Fibroblast of lung (primary cell): ENCODE data around the gene FGF5. TPM values are rescaled to one million over a fixed set of nuclear protein-coding genes. Genes with fewer than 3 reads are reported as not detected.

Experiments
- DNase-seq, 2 donors: peaks; one replicate each; pipeline versions ENCODE4 v3.0.0 to v3.0.0-alpha.2; 2010; ENCODE audit warnings: low read depth in 2 of 2
- H2AFZ ChIP-seq: 2 replicates; pipeline ENCODE4 v1.5.1; 2012; ENCODE audit warnings: low read length, control low read depth, inconsistent platforms
- H3K27ac ChIP-seq: 2 replicates; pipeline ENCODE4 v1.5.1; 2011; ENCODE audit warnings: low read length, control low read depth; ENCODE audit not compliant: insufficient read depth
- H3K27me3 ChIP-seq: 2 replicates; pipeline ENCODE4 v1.5.1; 2011; ENCODE audit warnings: mild to moderate bottlenecking, low read length; ENCODE audit not compliant: control insufficient read depth, insufficient read depth
- H3K36me3 ChIP-seq: 2 replicates; pipeline ENCODE4 v1.5.1; 2011; ENCODE audit warnings: low read length; ENCODE audit not compliant: control insufficient read depth, insufficient read depth
- H3K4me1 ChIP-seq: 2 replicates; pipeline ENCODE4 v1.5.1; 2011; ENCODE audit warnings: low read length; ENCODE audit not compliant: control insufficient read depth, insufficient read depth; ENCODE audit errors: extremely low read depth
- H3K4me2 ChIP-seq: 2 replicates; pipeline ENCODE4 v1.5.1; 2011; ENCODE audit warnings: low read length, control low read depth; ENCODE audit not compliant: insufficient read depth; ENCODE audit errors: extremely low read depth
- H3K4me3 ChIP-seq, 4 experiments: fragments of 200-600 bp in 1 of 4; sonication (generic) in 1 of 4; replicated peaks in 1 of 4; 2 replicates each; pipeline ENCODE4 v1.5.1; 2011 to 2016; ENCODE audit warnings: low read length in 4 of 4, low read depth in 3 of 4, mild to moderate bottlenecking in 3 of 4, control low read depth in 2 of 4, inconsistent platforms in 1 of 4, mixed read lengths in 1 of 4; ENCODE audit not compliant: insufficient read depth in 1 of 4; ENCODE audit errors: control extremely low read depth in 1 of 4
- H3K79me2 ChIP-seq: 2 replicates; pipeline ENCODE4 v1.5.1; 2012; ENCODE audit warnings: mild to moderate bottlenecking, low read length, inconsistent platforms; ENCODE audit not compliant: control insufficient read depth, insufficient read depth
- H3K9ac ChIP-seq: 2 replicates; pipeline ENCODE4 v1.5.1; 2011; ENCODE audit warnings: mild to moderate bottlenecking, low read length, control low read depth; ENCODE audit not compliant: insufficient read depth
- H3K9me3 ChIP-seq: 2 replicates; pipeline ENCODE4 v1.5.1; 2012; ENCODE audit warnings: low read depth, low read length; ENCODE audit not compliant: control insufficient read depth, insufficient read depth
- H4K20me1 ChIP-seq: 2 replicates; pipeline ENCODE4 v1.5.1; 2011; ENCODE audit warnings: low read length; ENCODE audit not compliant: control insufficient read depth, insufficient read depth; ENCODE audit errors: extremely low read depth
- EZH2 ChIP-seq: IDR thresholded peaks from 2 replicates; pipeline ENCODE4 v1.5.1; 2012; ENCODE audit warnings: low read length, control low read depth, mild to moderate bottlenecking; ENCODE audit errors: missing control alignments
- polyA plus RNA-seq, 2 donors: library from polyadenylated mRNA; depleted of rRNA in 1 of 2; stranded (reverse) in 1 of 2; unstranded in 1 of 2; fragments of >200 nt; gene quantifications; 2 replicates each; pipeline ENCODE4 v1.2.1, GENCODE V29; 2011 to 2012; ENCODE audit warnings: missing spikeins in 1 of 2
- total RNA-seq: library from RNA; depleted of rRNA; stranded (reverse); fragments of >200 nt; gene quantifications from 2 replicates; pipeline ENCODE4 v1.2.1, GENCODE V29; 2014
- TF ChIP-seq, protein P1 (sequence below), 2 donors: IDR thresholded peaks in 1 of 2; conservative IDR thresholded peaks in 1 of 2; 1 replicate in 1 of 2; 2 replicates in 1 of 2; pipeline ENCODE4 v1.5.1; 2011 to 2012; ENCODE audit warnings: low read length in 2 of 2, control low read depth in 1 of 2, inconsistent platforms in 1 of 2, low read depth in 1 of 2, mild to moderate bottlenecking in 1 of 2

The FGF5 gene
- total and polyA plus RNA-seq, 2 donors (not counting 1 experiment from before 2014, with no cell fraction given) = 25.8 to 56.4 TPM

- Histone ChIP-seq H3K9ac (no peak overlapping the region), H3K36me3 (no peaks in the 10 kb centered on the region), H3K79me2 (peaks cover 3% of the 10 kb centered on the region), H3K4me2 (peak overlapping the region; percentile 38), H2AFZ (no peak overlapping the region), H3K4me3 (no peak overlapping the region), H3K9me3 (no peaks in the 10 kb centered on the region), H4K20me1 (no peaks in the 10 kb centered on the region), H3K27me3 (no peaks in the 10 kb centered on the region), H3K4me1 (peaks cover 2% of the 10 kb centered on the region), H3K27ac (no peak overlapping the region)
- no peak for DNase-seq
- TF ChIP-seq, protein P1, sequence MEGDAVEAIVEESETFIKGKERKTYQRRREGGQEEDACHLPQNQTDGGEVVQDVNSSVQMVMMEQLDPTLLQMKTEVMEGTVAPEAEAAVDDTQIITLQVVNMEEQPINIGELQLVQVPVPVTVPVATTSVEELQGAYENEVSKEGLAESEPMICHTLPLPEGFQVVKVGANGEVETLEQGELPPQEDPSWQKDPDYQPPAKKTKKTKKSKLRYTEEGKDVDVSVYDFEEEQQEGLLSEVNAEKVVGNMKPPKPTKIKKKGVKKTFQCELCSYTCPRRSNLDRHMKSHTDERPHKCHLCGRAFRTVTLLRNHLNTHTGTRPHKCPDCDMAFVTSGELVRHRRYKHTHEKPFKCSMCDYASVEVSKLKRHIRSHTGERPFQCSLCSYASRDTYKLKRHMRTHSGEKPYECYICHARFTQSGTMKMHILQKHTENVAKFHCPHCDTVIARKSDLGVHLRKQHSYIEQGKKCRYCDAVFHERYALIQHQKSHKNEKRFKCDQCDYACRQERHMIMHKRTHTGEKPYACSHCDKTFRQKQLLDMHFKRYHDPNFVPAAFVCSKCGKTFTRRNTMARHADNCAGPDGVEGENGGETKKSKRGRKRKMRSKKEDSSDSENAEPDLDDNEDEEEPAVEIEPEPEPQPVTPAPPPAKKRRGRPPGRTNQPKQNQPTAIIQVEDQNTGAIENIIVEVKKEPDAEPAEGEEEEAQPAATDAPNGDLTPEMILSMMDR (conservative IDR thresholded peaks at IDR 0.05 in 1 of 2, IDR thresholded peaks at IDR 0.05 in 1 of 2; ENCODE audit: low read depth in 1 of 2, low read length in 2 of 2) = no peak
- TF ChIP-seq EZH2 = no peak
Measured at GRCh38 chr4:80294206-80294605, 27.7 kb downstream of the FGF5 start.

DNA sequence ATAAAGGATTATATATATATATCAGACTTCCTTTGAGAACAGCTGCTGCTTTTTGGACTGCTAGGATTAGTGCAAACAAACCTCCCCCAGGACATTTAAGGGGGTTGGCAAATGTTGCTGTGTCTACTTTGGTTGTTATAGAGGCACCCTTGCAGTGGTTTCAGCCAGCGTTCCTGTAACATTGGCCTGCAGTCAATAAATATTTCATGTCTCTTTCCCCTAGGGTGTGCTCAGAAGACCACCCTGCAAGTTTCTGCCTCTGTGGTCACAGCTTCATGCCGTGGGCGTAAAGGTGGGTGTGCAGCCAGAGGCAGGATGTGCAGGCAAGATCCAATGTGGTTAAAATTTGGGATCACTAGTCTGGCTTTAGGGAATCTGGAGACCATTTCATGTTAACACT lies 28.9 kb downstream of the FGF5 start:
- H3K27me3 ChIP-seq = no peaks in the 10 kb centered on the region
- no peaks in the 10 kb centered on the region for H3K36me3 ChIP-seq
- no peak overlapping the region for H3K9ac ChIP-seq
- H2AFZ ChIP-seq = no peak overlapping the region
- H3K9me3 ChIP-seq = no peaks in the 10 kb centered on the region
- H3K4me3 ChIP-seq = no peak overlapping the region
- no peak overlapping the region for H3K4me2 ChIP-seq
- peaks cover 2% of the 10 kb centered on the region for H3K4me1 ChIP-seq
- no peaks in the 10 kb centered on the region for H4K20me1 ChIP-seq
- no peak for DNase-seq
- H3K79me2 ChIP-seq = peaks cover 2% of the 10 kb centered on the region
- no peak for TF ChIP-seq EZH2
- TF ChIP-seq, protein P1 (conservative IDR thresholded peaks at IDR 0.05 in 1 of 2, IDR thresholded peaks at IDR 0.05 in 1 of 2; ENCODE audit: low read depth in 1 of 2, low read length in 2 of 2) = no peak
- H3K27ac ChIP-seq = no peak overlapping the region

DNA sequence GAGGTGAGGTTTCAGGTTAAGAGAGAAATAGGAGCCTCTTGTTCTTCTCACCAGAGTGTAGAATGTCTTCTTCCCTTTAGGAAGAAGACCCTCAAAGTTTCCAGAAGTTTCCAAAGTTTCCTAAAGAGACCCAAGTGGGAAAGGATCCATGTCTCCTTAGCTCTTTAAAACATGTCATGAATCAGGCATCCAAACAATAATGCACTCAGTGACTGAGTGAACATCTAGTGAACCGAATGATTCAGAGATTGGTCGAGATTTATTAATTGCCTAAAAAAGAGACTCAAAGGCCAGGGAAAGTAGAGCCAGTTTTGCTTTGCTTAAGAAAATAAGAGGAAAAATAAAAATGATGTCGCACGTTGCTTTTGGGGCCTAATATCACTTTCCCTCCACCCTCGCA lies 29.4 kb downstream of the FGF5 start:
- Histone ChIP-seq H3K27ac (no peak overlapping the region), H4K20me1 (no peaks in the 10 kb centered on the region), H3K36me3 (no peaks in the 10 kb centered on the region), H3K4me3 (no peak overlapping the region), H2AFZ (no peak overlapping the region), H3K4me2 (no peak overlapping the region), H3K4me1 (peaks cover 2% of the 10 kb centered on the region), H3K27me3 (no peaks in the 10 kb centered on the region), H3K9ac (no peak overlapping the region), H3K79me2 (no peaks in the 10 kb centered on the region), H3K9me3 (no peaks in the 10 kb centered on the region)
- peak in 1 of 2 donors; percentile 68 for DNase-seq
- TF ChIP-seq, protein P1 (conservative IDR thresholded peaks at IDR 0.05 in 1 of 2, IDR thresholded peaks at IDR 0.05 in 1 of 2; ENCODE audit: low read depth in 1 of 2, low read length in 2 of 2) = no peak
- no peak for TF ChIP-seq EZH2
